Measurements from ENCODE around the gene HOXB2. TPM values are rescaled to one million over a fixed set of nuclear protein-coding genes. Genes with fewer than 3 reads are reported as not detected.
A peak's percentile ranks its signal among the peaks of the same experiment; 100 is the strongest.

Gene HOXB2
- total and polyA plus RNA-seq, 9 of the 15 experiments (the other 6 are each of a cell fraction or from before 2014, with no cell fraction given): 2.1 to 97.7 (median 21.2) TPM

DNA sequence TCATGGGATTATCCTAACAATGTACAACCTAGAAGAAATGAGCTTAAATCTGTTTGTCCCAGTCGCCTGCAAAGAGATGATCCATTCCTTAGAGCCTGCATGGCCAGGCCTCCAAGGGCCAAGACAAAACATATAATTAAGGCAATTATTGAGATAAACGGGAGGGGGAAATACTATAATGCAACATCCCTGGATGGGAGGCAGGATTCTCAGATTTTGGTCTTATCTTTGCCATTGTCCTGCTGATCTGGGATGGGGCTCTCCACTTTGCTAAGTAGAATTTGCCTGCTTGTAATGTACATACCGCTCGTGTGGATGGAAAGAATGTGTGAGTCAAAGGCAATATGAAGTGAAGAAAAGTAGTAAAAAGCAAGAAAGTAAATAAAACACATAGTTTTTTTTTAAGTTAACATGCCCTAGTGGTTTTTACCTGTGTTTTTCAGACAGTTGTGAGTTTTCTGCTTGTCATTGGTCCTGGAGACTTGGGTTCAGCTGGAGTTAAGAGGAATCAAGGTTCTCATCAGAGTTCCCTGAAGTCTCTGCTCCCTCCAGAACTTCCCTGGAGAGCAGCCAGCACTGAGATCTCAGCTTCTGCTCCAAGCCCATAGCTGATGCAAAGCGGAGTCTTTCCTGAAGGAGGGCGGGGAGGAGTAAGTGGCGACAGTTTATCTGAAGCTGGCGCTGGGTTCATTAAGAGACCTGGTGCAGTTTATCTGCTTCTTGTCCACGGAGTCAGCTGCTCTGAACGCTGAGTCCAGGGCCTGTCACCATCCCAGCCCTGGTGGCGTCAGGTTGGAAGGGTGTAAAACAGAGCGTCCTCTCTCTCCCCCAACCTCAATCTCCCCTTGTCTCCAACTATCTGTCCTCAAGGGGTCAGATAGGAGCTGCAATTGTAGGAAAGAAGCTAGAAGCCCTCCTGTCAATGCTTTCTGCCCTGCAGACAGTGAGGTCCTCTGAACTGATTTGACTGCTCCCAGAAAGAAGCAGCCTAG is 44.2 kb downstream of the HOXB2 start (continued):
- TF ChIP-seq, protein P1, sequence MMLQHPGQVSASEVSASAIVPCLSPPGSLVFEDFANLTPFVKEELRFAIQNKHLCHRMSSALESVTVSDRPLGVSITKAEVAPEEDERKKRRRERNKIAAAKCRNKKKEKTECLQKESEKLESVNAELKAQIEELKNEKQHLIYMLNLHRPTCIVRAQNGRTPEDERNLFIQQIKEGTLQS (IDR thresholded peaks at IDR 0.05): peak; percentile 20; the same call in 1 of the 2 replicates
- TF ChIP-seq, protein P1 (CRISPR knock-in tag; conservative IDR thresholded peaks at IDR 0.05): no peak
- TF ChIP-seq TAF15 (IDR thresholded peaks at IDR 0.05; ENCODE audit: low read depth, low read length): no peak
- TF ChIP-seq PPARD (CRISPR knock-in tag; IDR thresholded peaks at IDR 0.05): no peak
- no peak for TF ChIP-seq SMARCA5 (IDR thresholded peaks at IDR 0.05)
- TF ChIP-seq LEF1 (IDR thresholded peaks at IDR 0.05): no peak
- TF ChIP-seq SIN3A (IDR thresholded peaks at IDR 0.05; ENCODE audit: borderline replicate concordance in 2 of 2, control insufficient read depth in 1 of 2, low read depth in 2 of 2, low read length in 2 of 2): no peak
- TF ChIP-seq ARHGAP35 (IDR thresholded peaks at IDR 0.05; ENCODE audit: partially characterized antibody): no peak
- TF ChIP-seq, protein P2, sequence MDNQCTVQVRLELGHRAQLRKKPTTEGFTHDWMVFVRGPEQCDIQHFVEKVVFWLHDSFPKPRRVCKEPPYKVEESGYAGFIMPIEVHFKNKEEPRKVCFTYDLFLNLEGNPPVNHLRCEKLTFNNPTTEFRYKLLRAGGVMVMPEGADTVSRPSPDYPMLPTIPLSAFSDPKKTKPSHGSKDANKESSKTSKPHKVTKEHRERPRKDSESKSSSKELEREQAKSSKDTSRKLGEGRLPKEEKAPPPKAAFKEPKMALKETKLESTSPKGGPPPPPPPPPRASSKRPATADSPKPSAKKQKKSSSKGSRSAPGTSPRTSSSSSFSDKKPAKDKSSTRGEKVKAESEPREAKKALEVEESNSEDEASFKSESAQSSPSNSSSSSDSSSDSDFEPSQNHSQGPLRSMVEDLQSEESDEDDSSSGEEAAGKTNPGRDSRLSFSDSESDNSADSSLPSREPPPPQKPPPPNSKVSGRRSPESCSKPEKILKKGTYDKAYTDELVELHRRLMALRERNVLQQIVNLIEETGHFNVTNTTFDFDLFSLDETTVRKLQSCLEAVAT (IDR thresholded peaks at IDR 0.05): peak in 1 of 2 experiments; percentile 51; a peak in 1 of 4 replicates
- TF ChIP-seq GATAD2B (IDR thresholded peaks at IDR 0.05; ENCODE audit: borderline replicate concordance): no peak
- TF ChIP-seq ADNP (tag; IDR thresholded peaks at IDR 0.05): no peak
- TF ChIP-seq, protein P3, sequence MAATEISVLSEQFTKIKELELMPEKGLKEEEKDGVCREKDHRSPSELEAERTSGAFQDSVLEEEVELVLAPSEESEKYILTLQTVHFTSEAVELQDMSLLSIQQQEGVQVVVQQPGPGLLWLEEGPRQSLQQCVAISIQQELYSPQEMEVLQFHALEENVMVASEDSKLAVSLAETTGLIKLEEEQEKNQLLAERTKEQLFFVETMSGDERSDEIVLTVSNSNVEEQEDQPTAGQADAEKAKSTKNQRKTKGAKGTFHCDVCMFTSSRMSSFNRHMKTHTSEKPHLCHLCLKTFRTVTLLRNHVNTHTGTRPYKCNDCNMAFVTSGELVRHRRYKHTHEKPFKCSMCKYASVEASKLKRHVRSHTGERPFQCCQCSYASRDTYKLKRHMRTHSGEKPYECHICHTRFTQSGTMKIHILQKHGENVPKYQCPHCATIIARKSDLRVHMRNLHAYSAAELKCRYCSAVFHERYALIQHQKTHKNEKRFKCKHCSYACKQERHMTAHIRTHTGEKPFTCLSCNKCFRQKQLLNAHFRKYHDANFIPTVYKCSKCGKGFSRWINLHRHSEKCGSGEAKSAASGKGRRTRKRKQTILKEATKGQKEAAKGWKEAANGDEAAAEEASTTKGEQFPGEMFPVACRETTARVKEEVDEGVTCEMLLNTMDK (IDR thresholded peaks at IDR 0.05; ENCODE audit: borderline replicate concordance, insufficient read depth, low read depth, low read length, poor library complexity, severe bottlenecking): no peak
- TF ChIP-seq DPF2 (IDR thresholded peaks at IDR 0.05): peak; percentile 73
- TF ChIP-seq ILK (tag; IDR thresholded peaks at IDR 0.05; ENCODE audit: borderline replicate concordance, low read depth): no peak
- TF ChIP-seq, protein P4, sequence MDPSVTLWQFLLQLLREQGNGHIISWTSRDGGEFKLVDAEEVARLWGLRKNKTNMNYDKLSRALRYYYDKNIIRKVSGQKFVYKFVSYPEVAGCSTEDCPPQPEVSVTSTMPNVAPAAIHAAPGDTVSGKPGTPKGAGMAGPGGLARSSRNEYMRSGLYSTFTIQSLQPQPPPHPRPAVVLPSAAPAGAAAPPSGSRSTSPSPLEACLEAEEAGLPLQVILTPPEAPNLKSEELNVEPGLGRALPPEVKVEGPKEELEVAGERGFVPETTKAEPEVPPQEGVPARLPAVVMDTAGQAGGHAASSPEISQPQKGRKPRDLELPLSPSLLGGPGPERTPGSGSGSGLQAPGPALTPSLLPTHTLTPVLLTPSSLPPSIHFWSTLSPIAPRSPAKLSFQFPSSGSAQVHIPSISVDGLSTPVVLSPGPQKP (CRISPR knock-in tag; IDR thresholded peaks at IDR 0.05): no peak
- TF ChIP-seq KLF1 (tag; IDR thresholded peaks at IDR 0.05): no peak
- no peak for TF ChIP-seq ZNF174 (CRISPR knock-in tag; IDR thresholded peaks at IDR 0.05)
- TF ChIP-seq, protein P5, sequence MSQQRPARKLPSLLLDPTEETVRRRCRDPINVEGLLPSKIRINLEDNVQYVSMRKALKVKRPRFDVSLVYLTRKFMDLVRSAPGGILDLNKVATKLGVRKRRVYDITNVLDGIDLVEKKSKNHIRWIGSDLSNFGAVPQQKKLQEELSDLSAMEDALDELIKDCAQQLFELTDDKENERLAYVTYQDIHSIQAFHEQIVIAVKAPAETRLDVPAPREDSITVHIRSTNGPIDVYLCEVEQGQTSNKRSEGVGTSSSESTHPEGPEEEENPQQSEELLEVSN (IDR thresholded peaks at IDR 0.05; ENCODE audit: borderline replicate concordance in 1 of 2, extremely low read depth in 1 of 2, insufficient read depth in 1 of 2, insufficient read length in 1 of 2, low read depth in 1 of 2, low read length in 1 of 2, poor library complexity in 1 of 2, severe bottlenecking in 1 of 2): no peak
- peak; percentile 17; the same call in 1 of the 2 replicates for TF ChIP-seq ZBTB7A (IDR thresholded peaks at IDR 0.05; ENCODE audit: borderline replicate concordance, control insufficient read depth, low read depth, low read length)
